HEK293 (cell line): Measurements from ENCODE around the gene OLFM2.

Experiments used
- CTCF ChIA-PET: fragments of 350-600 bp; formaldehyde crosslinking; extraction: SDS; loops from one replicate; lab custom pipeline; 2021; ENCODE audit warnings: antibody characterized with exemption; lab: Yijun Ruan, JAX
- POLR2A ChIA-PET: fragments of 300-600 bp; formaldehyde crosslinking; extraction: SDS; loops from one replicate; lab custom pipeline; 2020; ENCODE audit warnings: antibody characterized with exemption, inconsistent platforms; lab: Yijun Ruan, JAX
- H3K27ac ChIP-seq: fragments of 200-500 bp; sonication (Bioruptor generic); 2 replicates; pipeline ENCODE4 v1.5.1; 2014; ENCODE audit warnings: low read depth, low read length, control low read depth, inconsistent platforms; ENCODE audit errors: extremely low read depth
- H3K36me3 ChIP-seq, 2 experiments: fragments of 200-500 bp in 1 of 2; sonication (Bioruptor generic) in 1 of 2; 1 replicate in 1 of 2; 2 replicates in 1 of 2; pipeline ENCODE4 v1.5.1; 2014 to 2017; ENCODE audit warnings: inconsistent platforms in 2 of 2, low read length in 2 of 2; ENCODE audit not compliant: control insufficient read depth in 2 of 2, insufficient read depth in 1 of 2
- H3K4me1 ChIP-seq: fragments of 200-500 bp; sonication (Bioruptor generic); 2 replicates; pipeline ENCODE4 v1.5.1; 2014; ENCODE audit warnings: mild to moderate bottlenecking, low read length, inconsistent platforms; ENCODE audit not compliant: control insufficient read depth, insufficient read depth
- H3K4me3 ChIP-seq: 2 replicates; pipeline ENCODE4 v1.5.1; 2011; ENCODE audit warnings: low read depth, mild to moderate bottlenecking, control low read depth, low read length, moderate library complexity
- H3K9me3 ChIP-seq: fragments of 200-500 bp; sonication (Bioruptor generic); 2 replicates; pipeline ENCODE4 v1.5.1; 2014; ENCODE audit warnings: low read depth, low read length, inconsistent platforms; ENCODE audit not compliant: control insufficient read depth, insufficient read depth
- EGR2 ChIP-seq: fragments of 450-650 bp; formaldehyde crosslinking; IDR thresholded peaks from 2 replicates; pipeline ENCODE4 v1.5.1; 2016; ENCODE audit warnings: low read depth, missing biosample characterization, missing genetic modification characterization
- GLIS1 ChIP-seq: fragments of 450-650 bp; formaldehyde crosslinking; IDR thresholded peaks from 2 replicates; pipeline ENCODE4 v1.5.1; 2016; ENCODE audit warnings: missing biosample characterization, missing genetic modification characterization
- KLF8 ChIP-seq: fragments of 450-650 bp; formaldehyde crosslinking; IDR thresholded peaks from 2 replicates; pipeline ENCODE4 v1.5.1; 2016; ENCODE audit warnings: missing biosample characterization, missing genetic modification characterization
- SP3 ChIP-seq: fragments of 450-650 bp; formaldehyde crosslinking; IDR thresholded peaks from 2 replicates; pipeline ENCODE4 v1.5.1; 2016; ENCODE audit warnings: missing biosample characterization, missing genetic modification characterization
- ZBTB7A ChIP-seq: fragments of 450-650 bp; formaldehyde crosslinking; IDR thresholded peaks from 2 replicates; pipeline ENCODE4 v1.5.1; 2016; ENCODE audit warnings: low read depth, missing biosample characterization, missing genetic modification characterization
- ZFHX2 ChIP-seq: fragments of 450-650 bp; formaldehyde crosslinking; conservative IDR thresholded peaks from 2 replicates; pipeline ENCODE4 v1.5.1; 2016; ENCODE audit warnings: missing biosample characterization, missing genetic modification characterization
- ZFP69B ChIP-seq: fragments of 450-650 bp; formaldehyde crosslinking; IDR thresholded peaks from 2 replicates; pipeline ENCODE4 v1.5.1; 2016; ENCODE audit warnings: missing biosample characterization, missing genetic modification characterization
- ZNF174 ChIP-seq: fragments of 450-650 bp; formaldehyde crosslinking; IDR thresholded peaks from 2 replicates; pipeline ENCODE4 v1.5.0; 2017; ENCODE audit warnings: missing biosample characterization, mild to moderate bottlenecking, missing genetic modification characterization
- ZNF274 ChIP-seq, 2 experiments: fragments of 200-500 bp in 1 of 2; fragments of 450-650 bp in 1 of 2; sonication (Bioruptor generic) in 1 of 2; formaldehyde crosslinking in 1 of 2; IDR thresholded peaks; 2 replicates each; pipeline versions ENCODE4 v1.5.1 to v1.6.1; 2014 to 2016; ENCODE audit warnings: borderline replicate concordance in 1 of 2, inconsistent platforms in 1 of 2, low read length in 1 of 2, missing biosample characterization in 1 of 2, missing genetic modification characterization in 1 of 2
- ZNF416 ChIP-seq: fragments of 450-650 bp; formaldehyde crosslinking; IDR thresholded peaks from 2 replicates; pipeline ENCODE4 v1.5.1; 2016; ENCODE audit warnings: missing biosample characterization, missing genetic modification characterization
- ZNF549 ChIP-seq: fragments of 450-650 bp; IDR thresholded peaks from 2 replicates; pipeline ENCODE4 v1.5.1; 2018; ENCODE audit warnings: missing biosample characterization, missing genetic modification characterization, mild to moderate bottlenecking, inconsistent platforms, moderate library complexity
- ZNF776 ChIP-seq: fragments of 450-650 bp; formaldehyde crosslinking; IDR thresholded peaks from 2 replicates; pipeline ENCODE4 v1.5.0; 2017; ENCODE audit warnings: missing biosample characterization, missing genetic modification characterization, borderline replicate concordance
- ZNF837 ChIP-seq: fragments of 450-650 bp; formaldehyde crosslinking; IDR thresholded peaks from 2 replicates; pipeline ENCODE4 v1.5.1; 2016; ENCODE audit warnings: missing biosample characterization, missing genetic modification characterization
- TF ChIP-seq, protein P1 (sequence below): fragments of 450-650 bp; formaldehyde crosslinking; IDR thresholded peaks from 2 replicates; pipeline ENCODE4 v1.5.1; 2016; ENCODE audit warnings: missing biosample characterization, missing genetic modification characterization
- TF ChIP-seq, protein P2 (sequence below): fragments of 450-650 bp; formaldehyde crosslinking; IDR thresholded peaks from 2 replicates; pipeline ENCODE4 v1.5.1; 2016; ENCODE audit warnings: missing biosample characterization, missing genetic modification characterization
- TF ChIP-seq, protein P3 (sequence below): fragments of 450-650 bp; formaldehyde crosslinking; conservative IDR thresholded peaks from 2 replicates; pipeline ENCODE4 v1.5.1; 2016; ENCODE audit warnings: low read depth, missing biosample characterization, missing genetic modification characterization
- TF ChIP-seq, protein P4 (sequence below): fragments of 450-650 bp; formaldehyde crosslinking; IDR thresholded peaks from 2 replicates; pipeline ENCODE4 v1.5.1; 2016; ENCODE audit warnings: missing biosample characterization, missing genetic modification characterization

OLFM2 gene

DNA sequence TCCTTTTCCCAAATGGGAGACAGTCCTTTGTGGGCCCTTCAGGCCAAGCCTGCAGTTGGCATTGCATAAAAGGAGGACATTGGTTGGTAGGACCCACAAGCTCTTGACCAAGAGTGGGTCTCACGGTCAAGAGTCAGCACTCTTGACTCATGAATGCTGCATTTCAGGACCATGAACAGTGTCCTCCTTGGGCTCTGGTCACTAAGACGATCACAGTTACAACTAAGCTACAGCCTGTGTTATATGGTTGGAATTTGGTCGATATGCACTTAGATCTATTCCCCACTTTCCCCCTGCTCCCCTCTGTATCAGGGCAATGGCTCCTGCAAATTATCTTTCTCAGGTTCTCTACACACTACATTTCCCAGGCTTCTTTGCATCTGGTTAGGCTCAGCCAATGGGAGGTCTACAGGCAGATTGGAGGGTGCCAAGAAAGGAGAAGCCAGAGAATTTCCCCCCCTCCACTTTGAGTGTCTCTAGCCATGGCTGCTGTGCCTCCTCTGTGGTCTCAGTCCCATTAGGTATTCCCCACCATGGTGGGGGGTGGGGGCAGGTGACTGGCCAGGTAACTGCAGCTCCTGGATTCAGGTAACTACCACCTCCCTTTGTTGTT is 3.1 kb upstream of the OLFM2 start:
- POLR2A ChIA-PET, result no interaction called here
- Histone ChIP-seq H3K9me3 (no peaks in the 10 kb centered on the region), H3K36me3 (no peaks in the 10 kb centered on the region), H3K27ac (no peak overlapping the region), H3K4me3 (no peak overlapping the region), H3K4me1 (peaks cover 4% of the 10 kb centered on the region; the same call in 1 of the 2 replicates)
- TF ChIP-seq, protein P1, sequence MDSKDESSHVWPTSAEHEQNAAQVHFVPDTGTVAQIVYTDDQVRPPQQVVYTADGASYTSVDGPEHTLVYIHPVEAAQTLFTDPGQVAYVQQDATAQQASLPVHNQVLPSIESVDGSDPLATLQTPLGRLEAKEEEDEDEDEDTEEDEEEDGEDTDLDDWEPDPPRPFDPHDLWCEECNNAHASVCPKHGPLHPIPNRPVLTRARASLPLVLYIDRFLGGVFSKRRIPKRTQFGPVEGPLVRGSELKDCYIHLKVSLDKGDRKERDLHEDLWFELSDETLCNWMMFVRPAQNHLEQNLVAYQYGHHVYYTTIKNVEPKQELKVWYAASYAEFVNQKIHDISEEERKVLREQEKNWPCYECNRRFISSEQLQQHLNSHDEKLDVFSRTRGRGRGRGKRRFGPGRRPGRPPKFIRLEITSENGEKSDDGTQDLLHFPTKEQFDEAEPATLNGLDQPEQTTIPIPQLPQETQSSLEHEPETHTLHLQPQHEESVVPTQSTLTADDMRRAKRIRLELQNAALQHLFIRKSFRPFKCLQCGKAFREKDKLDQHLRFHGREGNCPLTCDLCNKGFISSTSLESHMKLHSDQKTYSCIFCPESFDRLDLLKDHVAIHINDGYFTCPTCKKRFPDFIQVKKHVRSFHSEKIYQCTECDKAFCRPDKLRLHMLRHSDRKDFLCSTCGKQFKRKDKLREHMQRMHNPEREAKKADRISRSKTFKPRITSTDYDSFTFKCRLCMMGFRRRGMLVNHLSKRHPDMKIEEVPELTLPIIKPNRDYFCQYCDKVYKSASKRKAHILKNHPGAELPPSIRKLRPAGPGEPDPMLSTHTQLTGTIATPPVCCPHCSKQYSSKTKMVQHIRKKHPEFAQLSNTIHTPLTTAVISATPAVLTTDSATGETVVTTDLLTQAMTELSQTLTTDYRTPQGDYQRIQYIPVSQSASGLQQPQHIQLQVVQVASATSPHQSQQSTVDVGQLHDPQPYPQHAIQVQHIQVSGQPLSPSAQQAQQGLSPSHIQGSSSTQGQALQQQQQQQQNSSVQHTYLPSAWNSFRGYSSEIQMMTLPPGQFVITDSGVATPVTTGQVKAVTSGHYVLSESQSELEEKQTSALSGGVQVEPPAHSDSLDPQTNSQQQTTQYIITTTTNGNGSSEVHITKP (tag by site-specific recombination), result peak; percentile 53; the same call in 1 of the 2 replicates
- TF ChIP-seq SP3, result no peak
- TF ChIP-seq ZNF274 (IDR thresholded peaks at IDR 0.05; ENCODE audit: low read length), result no peak
- TF ChIP-seq ZNF274 (tag by site-specific recombination; IDR thresholded peaks at IDR 0.05; ENCODE audit: borderline replicate concordance), result no peak
- no peak for TF ChIP-seq ZNF776 (tag by site-specific recombination)
- TF ChIP-seq, protein P2, sequence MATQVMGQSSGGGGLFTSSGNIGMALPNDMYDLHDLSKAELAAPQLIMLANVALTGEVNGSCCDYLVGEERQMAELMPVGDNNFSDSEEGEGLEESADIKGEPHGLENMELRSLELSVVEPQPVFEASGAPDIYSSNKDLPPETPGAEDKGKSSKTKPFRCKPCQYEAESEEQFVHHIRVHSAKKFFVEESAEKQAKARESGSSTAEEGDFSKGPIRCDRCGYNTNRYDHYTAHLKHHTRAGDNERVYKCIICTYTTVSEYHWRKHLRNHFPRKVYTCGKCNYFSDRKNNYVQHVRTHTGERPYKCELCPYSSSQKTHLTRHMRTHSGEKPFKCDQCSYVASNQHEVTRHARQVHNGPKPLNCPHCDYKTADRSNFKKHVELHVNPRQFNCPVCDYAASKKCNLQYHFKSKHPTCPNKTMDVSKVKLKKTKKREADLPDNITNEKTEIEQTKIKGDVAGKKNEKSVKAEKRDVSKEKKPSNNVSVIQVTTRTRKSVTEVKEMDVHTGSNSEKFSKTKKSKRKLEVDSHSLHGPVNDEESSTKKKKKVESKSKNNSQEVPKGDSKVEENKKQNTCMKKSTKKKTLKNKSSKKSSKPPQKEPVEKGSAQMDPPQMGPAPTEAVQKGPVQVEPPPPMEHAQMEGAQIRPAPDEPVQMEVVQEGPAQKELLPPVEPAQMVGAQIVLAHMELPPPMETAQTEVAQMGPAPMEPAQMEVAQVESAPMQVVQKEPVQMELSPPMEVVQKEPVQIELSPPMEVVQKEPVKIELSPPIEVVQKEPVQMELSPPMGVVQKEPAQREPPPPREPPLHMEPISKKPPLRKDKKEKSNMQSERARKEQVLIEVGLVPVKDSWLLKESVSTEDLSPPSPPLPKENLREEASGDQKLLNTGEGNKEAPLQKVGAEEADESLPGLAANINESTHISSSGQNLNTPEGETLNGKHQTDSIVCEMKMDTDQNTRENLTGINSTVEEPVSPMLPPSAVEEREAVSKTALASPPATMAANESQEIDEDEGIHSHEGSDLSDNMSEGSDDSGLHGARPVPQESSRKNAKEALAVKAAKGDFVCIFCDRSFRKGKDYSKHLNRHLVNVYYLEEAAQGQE (tag by site-specific recombination), result peak; percentile 93
- CTCF ChIA-PET, result interaction anchor here (1.4 kb wide), 1 partner anchor 61 kb away, joined by 10 read pairs; no protein-coding TSS in a partner anchor

DNA sequence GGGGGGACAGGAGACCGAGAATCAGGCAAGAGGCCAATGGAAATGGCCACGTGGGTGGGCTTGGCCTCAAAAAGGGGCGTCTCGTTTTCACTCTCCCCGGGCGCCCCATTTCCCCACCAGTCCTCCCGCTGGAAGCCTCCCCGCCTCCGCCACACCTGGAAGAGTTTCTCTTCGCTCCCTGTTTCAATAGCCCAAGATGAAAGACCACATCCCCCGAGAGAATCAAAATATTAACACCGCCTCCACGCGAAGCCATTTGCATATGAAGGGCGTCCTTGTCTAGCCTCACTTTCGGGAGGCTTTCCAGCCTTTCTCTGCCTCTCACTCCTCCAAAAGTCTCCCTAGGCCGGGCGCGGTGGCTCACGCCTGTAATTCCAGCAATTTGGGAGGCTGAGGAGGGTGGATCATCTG is 691 bp upstream of the OLFM2 start:
- no peak overlapping the region for H3K27ac ChIP-seq
- TF ChIP-seq ZNF416 (tag by site-specific recombination), result no peak
- TF ChIP-seq, protein P3, sequence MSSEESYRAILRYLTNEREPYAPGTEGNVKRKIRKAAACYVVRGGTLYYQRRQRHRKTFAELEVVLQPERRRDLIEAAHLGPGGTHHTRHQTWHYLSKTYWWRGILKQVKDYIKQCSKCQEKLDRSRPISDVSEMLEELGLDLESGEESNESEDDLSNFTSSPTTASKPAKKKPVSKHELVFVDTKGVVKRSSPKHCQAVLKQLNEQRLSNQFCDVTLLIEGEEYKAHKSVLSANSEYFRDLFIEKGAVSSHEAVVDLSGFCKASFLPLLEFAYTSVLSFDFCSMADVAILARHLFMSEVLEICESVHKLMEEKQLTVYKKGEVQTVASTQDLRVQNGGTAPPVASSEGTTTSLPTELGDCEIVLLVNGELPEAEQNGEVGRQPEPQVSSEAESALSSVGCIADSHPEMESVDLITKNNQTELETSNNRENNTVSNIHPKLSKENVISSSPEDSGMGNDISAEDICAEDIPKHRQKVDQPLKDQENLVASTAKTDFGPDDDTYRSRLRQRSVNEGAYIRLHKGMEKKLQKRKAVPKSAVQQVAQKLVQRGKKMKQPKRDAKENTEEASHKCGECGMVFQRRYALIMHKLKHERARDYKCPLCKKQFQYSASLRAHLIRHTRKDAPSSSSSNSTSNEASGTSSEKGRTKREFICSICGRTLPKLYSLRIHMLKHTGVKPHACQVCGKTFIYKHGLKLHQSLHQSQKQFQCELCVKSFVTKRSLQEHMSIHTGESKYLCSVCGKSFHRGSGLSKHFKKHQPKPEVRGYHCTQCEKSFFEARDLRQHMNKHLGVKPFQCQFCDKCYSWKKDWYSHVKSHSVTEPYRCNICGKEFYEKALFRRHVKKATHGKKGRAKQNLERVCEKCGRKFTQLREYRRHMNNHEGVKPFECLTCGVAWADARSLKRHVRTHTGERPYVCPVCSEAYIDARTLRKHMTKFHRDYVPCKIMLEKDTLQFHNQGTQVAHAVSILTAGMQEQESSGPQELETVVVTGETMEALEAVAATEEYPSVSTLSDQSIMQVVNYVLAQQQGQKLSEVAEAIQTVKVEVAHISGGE, result no peak
- TF ChIP-seq EGR2 (tag by site-specific recombination), result 0 out of 2 replicates have a peak, but pooled peaks have one; percentile 6
- TF ChIP-seq GLIS1 (tag by site-specific recombination), result 0 out of 2 replicates have a peak, but pooled peaks have one; percentile 2
- 0 out of 2 replicates have a peak, but pooled peaks have one; percentile 24 for TF ChIP-seq ZFHX2 (tag by site-specific recombination)
- TF ChIP-seq KLF8 (tag by site-specific recombination), result no peak
- TF ChIP-seq ZFP69B (tag by site-specific recombination), result no peak
- no peak for TF ChIP-seq ZNF174 (tag by site-specific recombination)
- no peak for TF ChIP-seq ZBTB7A
- TF ChIP-seq ZNF549 (tag by site-specific recombination), result no peak
- TF ChIP-seq, protein P4, sequence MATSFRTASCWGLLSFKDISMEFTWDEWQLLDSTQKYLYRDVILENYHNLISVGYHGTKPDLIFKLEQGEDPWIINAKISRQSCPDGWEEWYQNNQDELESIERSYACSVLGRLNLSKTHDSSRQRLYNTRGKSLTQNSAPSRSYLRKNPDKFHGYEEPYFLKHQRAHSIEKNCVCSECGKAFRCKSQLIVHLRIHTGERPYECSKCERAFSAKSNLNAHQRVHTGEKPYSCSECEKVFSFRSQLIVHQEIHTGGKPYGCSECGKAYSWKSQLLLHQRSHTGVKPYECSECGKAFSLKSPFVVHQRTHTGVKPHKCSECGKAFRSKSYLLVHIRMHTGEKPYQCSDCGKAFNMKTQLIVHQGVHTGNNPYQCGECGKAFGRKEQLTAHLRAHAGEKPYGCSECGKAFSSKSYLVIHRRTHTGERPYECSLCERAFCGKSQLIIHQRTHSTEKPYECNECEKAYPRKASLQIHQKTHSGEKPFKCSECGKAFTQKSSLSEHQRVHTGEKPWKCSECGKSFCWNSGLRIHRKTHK, result no peak
- no peak for TF ChIP-seq ZNF837 (tag by site-specific recombination)
- POLR2A ChIA-PET, result no interaction called here
- H3K9me3 ChIP-seq, result no peaks in the 10 kb centered on the region
- peaks cover 6% of the 10 kb centered on the region; the same call in 1 of the 2 replicates for H3K4me1 ChIP-seq
- no peak overlapping the region for H3K4me3 ChIP-seq
- CTCF ChIA-PET, result interaction anchor here (1.9 kb wide), 1 partner anchor 63 kb away, joined by 5 read pairs; no protein-coding TSS in a partner anchor
- H3K36me3 ChIP-seq, result no peaks in the 10 kb centered on the region
